Measurements from ENCODE around the gene HAT1.

DNA sequence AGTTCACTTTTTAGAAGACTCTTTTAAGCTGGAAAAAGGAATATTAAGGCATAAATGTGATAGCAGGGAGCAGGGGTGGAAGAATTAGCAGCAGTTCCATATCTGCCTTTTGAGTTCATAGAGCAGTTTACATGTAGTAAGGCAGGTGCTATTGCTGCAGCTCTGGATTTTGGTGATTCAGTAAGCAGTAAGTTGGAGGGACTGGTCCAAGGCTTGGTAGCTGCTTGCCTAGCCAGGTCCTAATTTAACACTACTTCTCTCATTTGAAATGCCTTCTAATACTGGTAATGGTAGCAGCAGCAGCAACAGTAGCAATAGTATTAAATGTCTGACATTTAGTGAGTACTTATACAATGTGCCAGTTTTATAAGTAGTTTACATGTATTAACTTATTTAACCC lies 30.0 kb downstream of the HAT1 start:
- no peak for TF ChIP-seq SMAD4 (CRISPR knock-in tag; IDR thresholded peaks at IDR 0.05)
- TF ChIP-seq, protein P1, sequence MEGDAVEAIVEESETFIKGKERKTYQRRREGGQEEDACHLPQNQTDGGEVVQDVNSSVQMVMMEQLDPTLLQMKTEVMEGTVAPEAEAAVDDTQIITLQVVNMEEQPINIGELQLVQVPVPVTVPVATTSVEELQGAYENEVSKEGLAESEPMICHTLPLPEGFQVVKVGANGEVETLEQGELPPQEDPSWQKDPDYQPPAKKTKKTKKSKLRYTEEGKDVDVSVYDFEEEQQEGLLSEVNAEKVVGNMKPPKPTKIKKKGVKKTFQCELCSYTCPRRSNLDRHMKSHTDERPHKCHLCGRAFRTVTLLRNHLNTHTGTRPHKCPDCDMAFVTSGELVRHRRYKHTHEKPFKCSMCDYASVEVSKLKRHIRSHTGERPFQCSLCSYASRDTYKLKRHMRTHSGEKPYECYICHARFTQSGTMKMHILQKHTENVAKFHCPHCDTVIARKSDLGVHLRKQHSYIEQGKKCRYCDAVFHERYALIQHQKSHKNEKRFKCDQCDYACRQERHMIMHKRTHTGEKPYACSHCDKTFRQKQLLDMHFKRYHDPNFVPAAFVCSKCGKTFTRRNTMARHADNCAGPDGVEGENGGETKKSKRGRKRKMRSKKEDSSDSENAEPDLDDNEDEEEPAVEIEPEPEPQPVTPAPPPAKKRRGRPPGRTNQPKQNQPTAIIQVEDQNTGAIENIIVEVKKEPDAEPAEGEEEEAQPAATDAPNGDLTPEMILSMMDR (IDR thresholded peaks at IDR 0.05), result no peak
- TF ChIP-seq, protein P2, sequence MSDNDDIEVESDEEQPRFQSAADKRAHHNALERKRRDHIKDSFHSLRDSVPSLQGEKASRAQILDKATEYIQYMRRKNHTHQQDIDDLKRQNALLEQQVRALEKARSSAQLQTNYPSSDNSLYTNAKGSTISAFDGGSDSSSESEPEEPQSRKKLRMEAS (CRISPR knock-in tag; IDR thresholded peaks at IDR 0.05), result no peak
- TF ChIP-seq, protein P3, sequence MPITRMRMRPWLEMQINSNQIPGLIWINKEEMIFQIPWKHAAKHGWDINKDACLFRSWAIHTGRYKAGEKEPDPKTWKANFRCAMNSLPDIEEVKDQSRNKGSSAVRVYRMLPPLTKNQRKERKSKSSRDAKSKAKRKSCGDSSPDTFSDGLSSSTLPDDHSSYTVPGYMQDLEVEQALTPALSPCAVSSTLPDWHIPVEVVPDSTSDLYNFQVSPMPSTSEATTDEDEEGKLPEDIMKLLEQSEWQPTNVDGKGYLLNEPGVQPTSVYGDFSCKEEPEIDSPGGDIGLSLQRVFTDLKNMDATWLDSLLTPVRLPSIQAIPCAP (CRISPR knock-in tag; IDR thresholded peaks at IDR 0.05), result no peak

Measured in WTC11 (cell line).